GM15510 (cell line): ENCODE measurements around the gene MMP14.

Experiments used
- POLR2A ChIP-seq: IDR thresholded peaks from 3 replicates; pipeline ENCODE4 v1.6.1; 2011; ENCODE audit warnings: borderline replicate concordance; ENCODE audit not compliant: insufficient read length; ENCODE audit errors: extremely low read depth

Gene MMP14

DNA sequence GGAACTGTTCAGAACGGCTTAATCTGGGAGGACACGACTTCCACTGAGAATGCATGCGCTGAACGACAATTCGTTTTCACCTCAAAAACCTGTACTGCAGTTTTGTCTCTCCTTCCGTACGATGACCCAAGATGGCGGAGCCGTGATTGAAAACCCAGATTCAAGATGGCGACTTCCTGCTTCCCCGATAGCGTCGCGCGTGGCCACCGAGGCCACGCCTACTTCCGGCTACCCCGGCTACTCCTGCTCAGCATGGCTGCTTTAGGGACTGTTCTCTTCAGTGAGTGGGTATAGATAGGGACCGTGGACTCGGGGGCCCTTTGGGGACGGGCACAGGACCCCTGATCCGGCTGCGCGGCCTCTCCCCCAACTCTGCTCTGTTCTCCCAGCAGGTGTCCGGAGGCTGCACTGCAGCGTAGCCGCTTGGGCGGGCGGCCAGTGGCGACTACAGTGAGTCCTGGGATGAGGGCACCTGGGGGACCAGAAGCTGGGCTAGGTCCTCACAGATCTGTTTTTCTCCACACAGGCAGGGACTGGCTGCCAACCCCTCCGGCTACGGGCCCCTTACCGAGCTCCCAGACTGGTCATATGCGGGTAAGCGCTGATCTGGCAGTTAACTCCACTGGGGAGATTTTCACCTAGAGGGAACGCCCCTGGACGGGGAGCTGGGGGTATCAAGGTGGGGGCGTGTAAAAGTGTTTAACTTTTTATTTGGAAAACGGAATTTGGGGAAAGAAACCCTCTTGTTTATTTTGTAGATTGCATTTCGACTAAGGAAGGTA is 6.5 kb upstream of the MMP14 start, which contains the start of gene MRPL52:
MRPL52 (plus strand) TSS at position 227 of the 782 bp plus-strand sequence; CDS start at position 253, 26 bp downstream.
- TF ChIP-seq POLR2A, result peak; percentile 82

- TF ChIP-seq POLR2A, result no peak
Observed at GRCh38 chr14:22830443-22831010, 5.9 kb upstream of the MMP14 start.

- no peak for TF ChIP-seq POLR2A
Observed at GRCh38 chr14:22835505-22835904, 880 bp upstream of the MMP14 start.

- no peak for TF ChIP-seq POLR2A
Observed at GRCh38 chr14:22837114-22837749, 847 bp downstream of the MMP14 start.

GRCh38 chr14:22837750-22838538 is 1.6 kb downstream of the MMP14 start:
- no peak for TF ChIP-seq POLR2A

GRCh38 chr14:22838631-22839041 is 2.3 kb downstream of the MMP14 start:
- TF ChIP-seq POLR2A, result no peak

GRCh38 chr14:22839159-22839779 is 2.9 kb downstream of the MMP14 start:
- no peak for TF ChIP-seq POLR2A

GRCh38 chr14:22841311-22841710 is 4.9 kb downstream of the MMP14 start:
- TF ChIP-seq POLR2A, result no peak

DNA sequence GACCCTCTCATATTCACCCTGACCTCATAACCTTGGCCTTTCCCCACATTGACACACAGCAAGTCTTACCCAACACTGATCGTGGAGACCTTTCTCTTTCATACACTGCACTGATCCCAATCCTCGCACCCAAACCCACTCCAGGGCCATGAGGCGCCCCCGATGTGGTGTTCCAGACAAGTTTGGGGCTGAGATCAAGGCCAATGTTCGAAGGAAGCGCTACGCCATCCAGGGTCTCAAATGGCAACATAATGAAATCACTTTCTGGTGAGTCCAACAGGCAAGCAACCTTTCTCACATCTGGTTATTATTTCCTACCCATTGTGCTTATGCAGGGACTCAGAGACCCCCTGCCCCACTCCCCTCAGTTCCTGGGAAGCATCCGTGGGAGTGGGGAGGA is 5.4 kb downstream of the MMP14 start:
- no peak for TF ChIP-seq POLR2A

DNA sequence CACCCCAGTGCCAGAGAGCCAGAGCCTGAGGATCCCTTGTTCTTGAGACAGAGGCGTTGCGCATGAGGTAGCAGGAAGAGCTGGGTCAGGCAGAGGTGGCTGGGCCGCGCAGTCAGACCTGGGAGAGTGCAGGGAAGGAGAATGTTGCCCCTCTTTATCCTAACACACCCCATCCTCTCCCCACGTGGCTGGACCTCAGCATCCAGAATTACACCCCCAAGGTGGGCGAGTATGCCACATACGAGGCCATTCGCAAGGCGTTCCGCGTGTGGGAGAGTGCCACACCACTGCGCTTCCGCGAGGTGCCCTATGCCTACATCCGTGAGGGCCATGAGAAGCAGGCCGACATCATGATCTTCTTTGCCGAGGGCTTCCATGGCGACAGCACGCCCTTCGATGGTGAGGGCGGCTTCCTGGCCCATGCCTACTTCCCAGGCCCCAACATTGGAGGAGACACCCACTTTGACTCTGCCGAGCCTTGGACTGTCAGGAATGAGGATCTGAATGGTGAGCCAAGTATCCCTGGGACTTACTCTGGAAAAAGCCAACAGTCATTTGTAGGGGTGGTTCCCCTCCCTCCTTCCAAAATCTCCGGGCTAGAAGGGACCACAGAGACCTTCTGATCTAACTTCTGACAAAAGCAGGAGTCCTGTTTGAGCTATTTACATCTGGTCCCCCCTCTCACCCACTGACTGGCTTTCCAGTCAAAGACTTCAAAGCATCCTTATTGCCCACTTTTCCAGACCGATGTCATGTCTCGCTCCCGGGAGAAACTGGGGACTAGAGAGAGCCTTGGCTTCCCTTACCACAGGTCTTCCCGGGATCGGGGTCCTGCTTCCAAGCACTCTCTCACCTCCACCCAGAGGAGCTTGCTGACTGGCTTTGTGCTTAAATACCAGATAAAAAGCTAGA is 6.1 kb downstream of the MMP14 start:
- no peak for TF ChIP-seq POLR2A

DNA sequence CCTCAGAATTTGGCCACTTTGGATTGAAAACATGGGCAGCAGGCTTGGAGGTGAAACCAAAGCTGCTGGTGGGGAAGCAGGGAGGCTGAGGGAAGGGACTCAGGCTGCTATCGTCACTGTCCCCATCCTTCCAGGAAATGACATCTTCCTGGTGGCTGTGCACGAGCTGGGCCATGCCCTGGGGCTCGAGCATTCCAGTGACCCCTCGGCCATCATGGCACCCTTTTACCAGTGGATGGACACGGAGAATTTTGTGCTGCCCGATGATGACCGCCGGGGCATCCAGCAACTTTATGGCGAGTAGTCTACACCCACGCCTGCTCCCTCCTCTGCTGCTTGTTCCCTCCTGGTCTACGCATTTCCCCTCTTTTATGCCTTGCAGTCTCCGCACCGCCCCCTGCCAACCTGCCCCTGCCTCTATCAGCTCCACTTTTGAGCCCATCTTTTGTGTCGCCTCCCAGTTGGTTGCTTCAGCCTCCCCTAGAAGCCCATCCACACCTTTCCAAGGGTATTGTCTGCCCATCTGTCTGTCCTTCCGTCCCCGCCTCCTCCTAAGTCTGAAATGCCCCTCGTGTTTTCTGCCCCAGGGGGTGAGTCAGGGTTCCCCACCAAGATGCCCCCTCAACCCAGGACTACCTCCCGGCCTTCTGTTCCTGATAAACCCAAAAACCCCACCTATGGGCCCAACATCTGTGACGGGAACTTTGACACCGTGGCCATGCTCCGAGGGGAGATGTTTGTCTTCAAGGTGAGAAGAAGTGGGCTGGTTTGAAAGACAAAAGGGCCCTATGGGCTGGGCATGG is 6.9 kb downstream of the MMP14 start:
- TF ChIP-seq POLR2A, result no peak

DNA sequence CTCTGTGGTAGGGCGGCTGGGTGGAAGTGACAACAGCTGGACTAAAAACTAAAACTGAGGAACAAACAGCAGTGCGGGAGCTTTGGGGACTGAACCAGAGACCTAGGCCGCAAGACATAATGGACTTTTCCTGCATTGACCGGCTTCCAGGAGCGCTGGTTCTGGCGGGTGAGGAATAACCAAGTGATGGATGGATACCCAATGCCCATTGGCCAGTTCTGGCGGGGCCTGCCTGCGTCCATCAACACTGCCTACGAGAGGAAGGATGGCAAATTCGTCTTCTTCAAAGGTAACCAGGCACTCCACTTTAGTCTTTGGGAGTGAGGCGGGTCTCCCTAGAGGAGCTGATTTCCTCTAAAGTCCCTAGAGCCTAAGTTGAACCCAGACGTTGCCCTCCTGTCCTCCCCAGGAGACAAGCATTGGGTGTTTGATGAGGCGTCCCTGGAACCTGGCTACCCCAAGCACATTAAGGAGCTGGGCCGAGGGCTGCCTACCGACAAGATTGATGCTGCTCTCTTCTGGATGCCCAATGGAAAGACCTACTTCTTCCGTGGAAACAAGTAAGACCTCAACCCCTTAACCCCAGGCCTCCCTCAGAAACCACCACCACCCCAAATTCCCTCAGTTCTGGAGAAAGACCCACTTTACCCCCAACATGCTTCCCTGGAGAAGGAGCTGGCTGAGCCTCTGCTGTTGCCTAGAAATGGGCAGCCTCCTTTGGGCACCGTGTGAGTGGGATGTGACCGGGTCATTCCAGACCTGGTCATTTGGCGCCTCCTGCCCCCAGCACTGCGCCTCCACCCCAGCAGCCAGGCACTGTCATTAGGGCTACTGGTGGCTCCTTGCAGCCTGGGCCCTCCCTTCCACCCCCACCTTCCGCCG is 8.1 kb downstream of the MMP14 start:
- no peak for TF ChIP-seq POLR2A
